ENCODE data around the gene NFKB1.

Gene NFKB1

DNA sequence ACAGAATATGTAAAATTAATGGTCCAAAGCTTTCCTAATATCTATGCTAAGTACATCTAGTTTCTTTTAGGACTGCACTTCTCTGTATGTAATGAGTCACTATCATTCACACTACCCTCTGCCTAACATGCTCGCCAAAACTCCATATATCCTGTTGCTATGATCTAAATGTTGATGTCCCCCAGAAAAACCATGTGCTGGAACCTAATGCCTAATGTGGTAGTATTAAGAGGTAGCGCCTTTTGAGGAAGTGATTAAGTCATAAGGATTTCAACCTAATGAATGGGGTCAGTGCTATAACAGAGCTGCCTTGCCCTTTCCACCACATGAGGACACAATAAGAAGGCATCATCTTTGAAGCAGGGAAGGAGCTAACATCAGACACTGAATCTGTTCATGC lies 34.9 kb upstream of the NFKB1 start:
- in situ Hi-C loops (cut with HindIII; ENCODE audit: low sequenced_read_pairs) = no loop called here
- H3K4me3 ChIP-seq (ENCODE audit: low read depth, low read length) = no peak overlapping the region
- peak; percentile 45 for DNase-seq (ENCODE audit: low read depth, low spot score)
- TF ChIP-seq CTCF (IDR thresholded peaks at IDR 0.05; ENCODE audit: low read depth, low read length) = no peak

DNA sequence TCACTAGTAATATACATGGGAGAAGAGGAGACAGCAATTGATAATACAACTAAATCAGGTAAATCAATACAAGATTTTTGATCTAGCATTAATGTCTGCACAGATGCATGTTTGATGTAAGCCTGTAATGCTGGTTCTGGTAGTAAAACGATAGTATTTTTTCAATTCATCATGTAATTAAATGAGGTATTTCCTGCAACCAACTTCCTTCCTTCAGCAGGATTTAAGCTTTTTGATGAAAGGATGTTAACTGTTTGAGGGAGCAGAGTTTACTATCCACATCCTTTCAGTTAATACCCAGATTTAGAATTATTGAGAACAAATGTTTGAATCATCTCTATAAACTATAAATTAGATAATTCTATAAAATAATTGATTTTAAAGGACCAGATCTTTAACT lies 31.4 kb upstream of the NFKB1 start:
- DNase-seq (ENCODE audit: low read depth, low spot score) = no peak
- in situ Hi-C loops (cut with HindIII; ENCODE audit: low sequenced_read_pairs) = no loop called here
- no peak for TF ChIP-seq CTCF (IDR thresholded peaks at IDR 0.05; ENCODE audit: low read depth, low read length)
- no peak overlapping the region for H3K4me3 ChIP-seq (ENCODE audit: low read depth, low read length)

- no peak for TF ChIP-seq CTCF (IDR thresholded peaks at IDR 0.05; ENCODE audit: low read depth, low read length)
- DNase-seq (ENCODE audit: low read depth, low spot score) = no peak
- no peak overlapping the region for H3K4me3 ChIP-seq (ENCODE audit: low read depth, low read length)
- in situ Hi-C loops (cut with HindIII; ENCODE audit: low sequenced_read_pairs) = no loop called here
Observed at GRCh38 chr4:102472441-102473013, 28.6 kb upstream of the NFKB1 start.

GRCh38 chr4:102473476-102473875 lies 27.7 kb upstream of the NFKB1 start:
- TF ChIP-seq CTCF (IDR thresholded peaks at IDR 0.05; ENCODE audit: low read depth, low read length) = no peak
- in situ Hi-C loops (cut with HindIII; ENCODE audit: low sequenced_read_pairs) = no loop called here
- no peak overlapping the region for H3K4me3 ChIP-seq (ENCODE audit: low read depth, low read length)
- DNase-seq (ENCODE audit: low read depth, low spot score) = no peak

DNA sequence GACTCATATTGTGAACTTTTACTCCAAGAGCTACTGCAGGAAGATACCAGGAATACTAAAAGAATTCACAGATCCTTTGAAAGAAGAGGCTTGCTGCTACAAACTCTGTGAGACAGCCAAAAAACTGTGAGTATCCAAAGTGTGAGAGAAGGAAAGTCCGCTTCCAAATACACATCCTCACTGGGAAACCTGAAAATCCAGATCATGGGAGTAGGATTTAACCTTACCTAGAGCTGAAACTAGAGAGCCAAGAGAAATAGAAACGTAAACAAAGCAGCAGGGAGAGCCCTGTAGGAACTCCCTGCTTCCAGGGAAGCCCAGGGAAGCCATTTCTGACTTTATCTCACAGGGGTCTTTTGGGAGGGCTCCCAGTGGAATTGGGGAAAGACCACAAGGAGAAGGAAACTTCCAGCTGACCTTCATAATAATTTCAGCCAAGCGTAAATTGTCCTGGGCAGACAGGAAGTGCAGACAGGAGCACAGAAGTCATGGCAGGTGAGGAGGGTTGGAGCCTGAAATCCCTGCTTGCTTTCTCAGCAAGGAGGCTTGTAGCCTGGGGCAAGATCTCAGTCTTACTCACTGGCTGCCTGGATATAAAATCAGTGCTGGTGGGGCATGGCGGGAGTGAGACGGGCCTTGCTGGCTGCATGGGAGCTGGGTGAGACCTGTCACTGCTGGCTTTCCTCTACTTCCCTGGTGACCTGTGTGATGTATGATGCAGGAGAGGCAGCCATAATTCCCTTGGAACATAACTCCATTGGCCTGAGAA lies 26.2 kb upstream of the NFKB1 start:
- H3K4me3 ChIP-seq (ENCODE audit: low read depth, low read length) = no peak overlapping the region
- DNase-seq (ENCODE audit: low read depth, low spot score) = no peak
- in situ Hi-C loops (cut with HindIII; ENCODE audit: low sequenced_read_pairs) = no loop called here
- no peak for TF ChIP-seq CTCF (IDR thresholded peaks at IDR 0.05; ENCODE audit: low read depth, low read length)

DNA sequence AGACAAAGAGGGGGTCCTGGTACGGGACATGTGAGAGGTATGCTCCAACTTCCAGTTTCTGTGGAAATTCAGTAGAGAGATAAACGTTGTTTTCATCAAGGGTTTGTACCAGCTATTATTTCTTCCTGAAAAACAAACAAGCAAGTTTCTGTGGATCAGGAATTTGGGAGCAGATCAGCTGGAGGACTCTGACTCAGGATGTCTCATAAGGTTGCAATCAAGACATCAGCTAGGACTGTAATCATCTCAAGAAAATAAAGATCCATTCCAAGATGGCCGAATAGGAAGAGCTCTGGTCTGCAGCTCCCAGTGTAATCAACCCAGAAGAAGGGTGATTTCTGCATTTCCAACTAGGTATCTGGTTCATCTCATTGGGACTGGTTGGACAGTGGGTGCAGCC lies 23.5 kb upstream of the NFKB1 start:
- in situ Hi-C loops (cut with HindIII; ENCODE audit: low sequenced_read_pairs) = no loop called here
- TF ChIP-seq CTCF (IDR thresholded peaks at IDR 0.05; ENCODE audit: low read depth, low read length) = no peak
- no peak overlapping the region for H3K4me3 ChIP-seq (ENCODE audit: low read depth, low read length)
- DNase-seq (ENCODE audit: low read depth, low spot score) = no peak
